SK-N-SH (cell line): ENCODE measurements around the gene OPCML. TPM values are rescaled to one million over a fixed set of nuclear protein-coding genes. Genes with fewer than 3 reads are reported as not detected.

Experiments used
- CTCF ChIA-PET: fragments of 300-600, 350-600 bp; formaldehyde crosslinking; extraction: SDS; loops from one replicate; lab custom pipeline; 2021; lab: Yijun Ruan, JAX
- POLR2A ChIA-PET: fragments of 350-600 bp; sonication (Branson Sonifier 250); formaldehyde crosslinking; extraction: SDS; loops from one replicate; lab custom pipeline; 2020; ENCODE audit warnings: antibody characterized with exemption, inconsistent platforms; lab: Yijun Ruan, JAX
- DNase-seq: peaks from one replicate; pipeline ENCODE4 v3.0.0; 2012
- H2AFZ ChIP-seq: fragments of 200-600 bp; sonication (generic); 2 replicates; pipeline ENCODE4 v1.8.1; 2016; ENCODE audit warnings: antibody characterized with exemption, mild to moderate bottlenecking, low read depth
- H3F3A ChIP-seq: fragments of 200-600 bp; sonication (generic); replicated peaks from 2 replicates; pipeline ENCODE3; 2016; ENCODE audit warnings: antibody characterized with exemption, mild to moderate bottlenecking; ENCODE audit not compliant: insufficient read depth
- H3K27ac ChIP-seq, 2 experiments: fragments of 200-500 bp in 1 of 2; fragments of 200-600 bp in 1 of 2; sonication (Bioruptor generic) in 1 of 2; sonication (generic), shearing (Covaris generic) in 1 of 2; 2 replicates each; pipeline versions ENCODE4 v1.5.1 to v1.6.1; 2014 to 2016; ENCODE audit warnings: low read depth in 2 of 2, inconsistent platforms in 1 of 2, low read length in 1 of 2, mild to moderate bottlenecking in 1 of 2, mixed read lengths in 1 of 2
- H3K27me3 ChIP-seq: fragments of 200-600 bp; sonication (generic), shearing (Covaris generic); 2 replicates; pipeline ENCODE4 v1.6.1; 2016; ENCODE audit warnings: mixed run types; ENCODE audit not compliant: insufficient read depth
- H3K36me3 ChIP-seq, 2 experiments: fragments of 200-500 bp in 1 of 2; fragments of 200-600 bp in 1 of 2; sonication (Bioruptor generic) in 1 of 2; sonication (generic) in 1 of 2; replicated peaks in 1 of 2; 2 replicates each; pipeline versions ENCODE3 to v1.5.1; 2014 to 2016; ENCODE audit warnings: low read length in 1 of 2, mild to moderate bottlenecking in 1 of 2; ENCODE audit not compliant: insufficient read depth in 2 of 2, control insufficient read depth in 1 of 2
- H3K4me1 ChIP-seq, 2 experiments: fragments of 200-500 bp in 1 of 2; fragments of 200-600 bp in 1 of 2; sonication (Bioruptor generic) in 1 of 2; sonication (generic), shearing (Covaris generic) in 1 of 2; 2 replicates each; pipeline versions ENCODE4 v1.5.1 to v1.6.1; 2014 to 2016; ENCODE audit warnings: low read depth in 1 of 2, low read length in 1 of 2, mixed run types in 1 of 2; ENCODE audit not compliant: insufficient read depth in 2 of 2, control insufficient read depth in 1 of 2
- H3K4me2 ChIP-seq: fragments of 200-600 bp; sonication (generic), shearing (Covaris generic); 2 replicates; pipeline ENCODE4 v1.6.1; 2017; ENCODE audit warnings: mixed run types
- H3K4me3 ChIP-seq, 2 experiments: fragments of 200-500 bp in 1 of 2; fragments of 200-600 bp in 1 of 2; sonication (Bioruptor generic) in 1 of 2; sonication (generic), shearing (Covaris generic) in 1 of 2; 2 replicates each; pipeline versions ENCODE4 v1.5.1 to v1.8.1; 2014 to 2016; ENCODE audit warnings: low read depth in 2 of 2, inconsistent platforms in 1 of 2, low read length in 1 of 2, mild to moderate bottlenecking in 1 of 2, mixed read lengths in 1 of 2, moderate library complexity in 1 of 2
- H3K79me2 ChIP-seq: fragments of 200-600 bp; sonication (generic); 2 replicates; pipeline ENCODE4 v1.8.1; 2017; ENCODE audit warnings: mild to moderate bottlenecking; ENCODE audit not compliant: insufficient read depth
- H3K9ac ChIP-seq: fragments of 200-600 bp; sonication (generic); 2 replicates; pipeline ENCODE4 v1.6.1; 2017; ENCODE audit warnings: mixed run types
- H3K9me2 ChIP-seq: fragments of 200-600 bp; sonication (generic); 2 replicates; pipeline ENCODE4 v1.6.1; 2017; ENCODE audit warnings: mixed run types
- H3K9me3 ChIP-seq: fragments of 200-600 bp; sonication (generic); 2 replicates; pipeline ENCODE4 v1.6.1; 2017; ENCODE audit warnings: mixed run types, mild to moderate bottlenecking, moderate library complexity
- H4K20me1 ChIP-seq: fragments of 200-600 bp; sonication (generic); 2 replicates; pipeline ENCODE4 v1.6.1; 2017; ENCODE audit warnings: mild to moderate bottlenecking, mixed run types; ENCODE audit not compliant: insufficient read depth
- CHD2 ChIP-seq: fragments of 150-350 bp; IDR thresholded peaks from 2 replicates; pipeline ENCODE4 v1.6.1; 2018; ENCODE audit warnings: low read length; ENCODE audit not compliant: partially characterized antibody
- ELF1 ChIP-seq: IDR thresholded peaks from 2 replicates; pipeline ENCODE4 v1.4.0; 2012
- EP300 ChIP-seq, 2 experiments: IDR thresholded peaks; 2 replicates each; pipeline versions ENCODE4 v1.4.0 to v1.6.1; 2012; ENCODE audit warnings: borderline replicate concordance in 1 of 2, low read depth in 1 of 2, low read length in 1 of 2
- EZH2phosphoT487 ChIP-seq: fragments of 200-600 bp; sonication (generic); IDR thresholded peaks from 2 replicates; pipeline ENCODE4 v1.6.1; 2017; ENCODE audit warnings: low read depth, mixed run types, mild to moderate bottlenecking, antibody characterized with exemption, moderate library complexity, borderline replicate concordance
- FOXJ3 ChIP-seq: sonication (generic); formaldehyde crosslinking; IDR thresholded peaks from 2 replicates; pipeline ENCODE4 v1.5.1; 2020; ENCODE audit warnings: mild to moderate bottlenecking, missing genetic modification reagents
- GATA2 ChIP-seq: sonication (generic); formaldehyde crosslinking; IDR thresholded peaks from 2 replicates; pipeline ENCODE4 v1.5.0; 2020; ENCODE audit warnings: mild to moderate bottlenecking, missing genetic modification reagents
- IRF3 ChIP-seq: fragments of 150-350 bp; IDR thresholded peaks from 2 replicates; pipeline ENCODE4 v1.6.1; 2016; ENCODE audit warnings: mild to moderate bottlenecking, low read depth, low read length
- MEF2A ChIP-seq: IDR thresholded peaks from 2 replicates; pipeline ENCODE4 v1.4.0; 2012; ENCODE audit warnings: low read depth, borderline replicate concordance
- NRF1 ChIP-seq: IDR thresholded peaks from 2 replicates; pipeline ENCODE4 v1.6.1; 2012; ENCODE audit warnings: low read depth, mild to moderate bottlenecking, low read length
- RAD21 ChIP-seq: IDR thresholded peaks from 2 replicates; pipeline ENCODE4 v1.6.1; 2012; ENCODE audit warnings: mild to moderate bottlenecking, low read length
- RCOR1 ChIP-seq: fragments of 150-350 bp; IDR thresholded peaks from 2 replicates; pipeline ENCODE4 v1.6.1; 2017; ENCODE audit warnings: antibody characterized with exemption, low read length
- TEAD4 ChIP-seq: IDR thresholded peaks from 2 replicates; pipeline ENCODE4 v1.4.0; 2012; ENCODE audit warnings: mild to moderate bottlenecking, borderline replicate concordance; ENCODE audit not compliant: insufficient read depth
- YY1 ChIP-seq: IDR thresholded peaks from 2 replicates; pipeline ENCODE4 v1.4.0; 2012; ENCODE audit warnings: low read depth, mild to moderate bottlenecking
- WGBS: methylation state at CpG from one replicate; pipeline ENCODE4 v1.1.6; 2017; ENCODE audit warnings: low lambda C conversion rate; 5-methylcytosine and 5-hydroxymethylcytosine counted together
- polyA plus RNA-seq, 3 experiments: library from polyadenylated mRNA; depleted of rRNA; stranded (reverse); fragments of >200 nt; gene quantifications; 2 replicates each; pipeline ENCODE4 v1.2.3, GENCODE V29; 2012
- TF ChIP-seq, protein P1 (sequence below): fragments of 200-600 bp; sonication (generic); IDR thresholded peaks from 2 replicates; pipeline ENCODE4 v1.6.1; 2017; ENCODE audit warnings: antibody characterized with exemption, mild to moderate bottlenecking, moderate library complexity
- TF ChIP-seq, protein P2 (sequence below): IDR thresholded peaks from 2 replicates; pipeline ENCODE4 v1.4.0; 2012; ENCODE audit warnings: low read depth
- TF ChIP-seq, protein P3 (sequence below): IDR thresholded peaks from 2 replicates; pipeline ENCODE4 v1.4.0; 2012; ENCODE audit warnings: low read depth, borderline replicate concordance
- TF ChIP-seq, protein P4 (sequence below): IDR thresholded peaks from 2 replicates; pipeline ENCODE4 v1.4.0; 2012; ENCODE audit warnings: low read depth, borderline replicate concordance

Gene OPCML
- polyA plus RNA-seq, 1 of the 3 experiments (the other 2 are of a cell fraction), result not detected

DNA sequence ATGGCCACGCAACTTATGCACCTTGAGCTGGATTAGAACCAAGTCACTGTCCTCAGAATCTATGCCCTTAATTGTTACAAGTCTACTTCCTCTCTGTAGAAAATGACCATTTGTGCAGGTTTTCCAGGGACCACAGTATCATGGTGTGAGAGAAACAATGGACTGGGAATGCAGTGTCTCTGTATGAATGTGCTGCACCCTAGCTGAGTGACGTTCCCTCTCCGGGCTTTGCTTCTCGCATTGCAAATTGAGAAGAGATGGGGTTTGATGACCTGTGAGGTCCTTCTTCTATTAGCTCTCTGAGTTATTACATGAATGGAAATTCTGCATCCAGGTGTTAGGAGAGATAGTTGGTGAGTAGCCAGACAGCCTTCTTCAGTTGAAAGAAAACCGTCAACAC lies 1109.6 kb downstream of the OPCML start:
- POLR2A ChIA-PET, result interaction anchor here (0.7 kb wide), 1 partner anchor 355 kb away, joined by 3 read pairs; no protein-coding TSS in a partner anchor
- no peak for DNase-seq
- 49% methylated on average over 5 of the region's 5 CpGs for WGBS
- Histone ChIP-seq H3F3A (no peaks in the 10 kb centered on the region), H3K36me3 (no peaks in the 10 kb centered on the region), H3K4me2 (no peak overlapping the region), H3K9me2 (no peaks in the 10 kb centered on the region), H3K4me1 (no peaks in the 10 kb centered on the region; a peak in 1 of 4 replicates), H3K79me2 (no peaks in the 10 kb centered on the region), H3K27ac (no peak overlapping the region), H3K4me3 (no peak overlapping the region), H3K27me3 (no peaks in the 10 kb centered on the region), H2AFZ (no peak overlapping the region), H3K9me3 (no peaks in the 10 kb centered on the region), H3K9ac (no peak overlapping the region), H4K20me1 (no peaks in the 10 kb centered on the region)
- CTCF ChIA-PET, result interaction anchor here (1.3 kb wide), 1 partner anchor 296 kb away, joined by 3 read pairs; no protein-coding TSS in a partner anchor
- no peak for TF ChIP-seq MEF2A
- TF ChIP-seq, protein P1, sequence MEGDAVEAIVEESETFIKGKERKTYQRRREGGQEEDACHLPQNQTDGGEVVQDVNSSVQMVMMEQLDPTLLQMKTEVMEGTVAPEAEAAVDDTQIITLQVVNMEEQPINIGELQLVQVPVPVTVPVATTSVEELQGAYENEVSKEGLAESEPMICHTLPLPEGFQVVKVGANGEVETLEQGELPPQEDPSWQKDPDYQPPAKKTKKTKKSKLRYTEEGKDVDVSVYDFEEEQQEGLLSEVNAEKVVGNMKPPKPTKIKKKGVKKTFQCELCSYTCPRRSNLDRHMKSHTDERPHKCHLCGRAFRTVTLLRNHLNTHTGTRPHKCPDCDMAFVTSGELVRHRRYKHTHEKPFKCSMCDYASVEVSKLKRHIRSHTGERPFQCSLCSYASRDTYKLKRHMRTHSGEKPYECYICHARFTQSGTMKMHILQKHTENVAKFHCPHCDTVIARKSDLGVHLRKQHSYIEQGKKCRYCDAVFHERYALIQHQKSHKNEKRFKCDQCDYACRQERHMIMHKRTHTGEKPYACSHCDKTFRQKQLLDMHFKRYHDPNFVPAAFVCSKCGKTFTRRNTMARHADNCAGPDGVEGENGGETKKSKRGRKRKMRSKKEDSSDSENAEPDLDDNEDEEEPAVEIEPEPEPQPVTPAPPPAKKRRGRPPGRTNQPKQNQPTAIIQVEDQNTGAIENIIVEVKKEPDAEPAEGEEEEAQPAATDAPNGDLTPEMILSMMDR, result no peak
- no peak for TF ChIP-seq EP300 (IDR thresholded peaks at IDR 0.05; ENCODE audit: borderline replicate concordance in 1 of 2, low read depth in 1 of 2, low read length in 1 of 2)
- TF ChIP-seq RCOR1, result no peak
- TF ChIP-seq FOXJ3, result no peak
- TF ChIP-seq IRF3, result no peak
- no peak for TF ChIP-seq TEAD4
- no peak for TF ChIP-seq RAD21
- TF ChIP-seq, protein P2, sequence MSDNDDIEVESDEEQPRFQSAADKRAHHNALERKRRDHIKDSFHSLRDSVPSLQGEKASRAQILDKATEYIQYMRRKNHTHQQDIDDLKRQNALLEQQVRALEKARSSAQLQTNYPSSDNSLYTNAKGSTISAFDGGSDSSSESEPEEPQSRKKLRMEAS, result no peak
- TF ChIP-seq YY1, result no peak
- TF ChIP-seq, protein P3, sequence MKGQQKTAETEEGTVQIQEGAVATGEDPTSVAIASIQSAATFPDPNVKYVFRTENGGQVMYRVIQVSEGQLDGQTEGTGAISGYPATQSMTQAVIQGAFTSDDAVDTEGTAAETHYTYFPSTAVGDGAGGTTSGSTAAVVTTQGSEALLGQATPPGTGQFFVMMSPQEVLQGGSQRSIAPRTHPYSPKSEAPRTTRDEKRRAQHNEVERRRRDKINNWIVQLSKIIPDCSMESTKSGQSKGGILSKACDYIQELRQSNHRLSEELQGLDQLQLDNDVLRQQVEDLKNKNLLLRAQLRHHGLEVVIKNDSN, result no peak

GRCh38 chr11:132421555-132421954 lies 1110.7 kb downstream of the OPCML start:
- H3K4me2 ChIP-seq, result no peak overlapping the region
- no peaks in the 10 kb centered on the region for H4K20me1 ChIP-seq
- H3K9me3 ChIP-seq, result no peaks in the 10 kb centered on the region
- H2AFZ ChIP-seq, result no peak overlapping the region
- no peaks in the 10 kb centered on the region for H3F3A ChIP-seq
- no peaks in the 10 kb centered on the region for H3K27me3 ChIP-seq
- H3K36me3 ChIP-seq, result no peaks in the 10 kb centered on the region
- no peak overlapping the region for H3K4me3 ChIP-seq
- CTCF ChIA-PET, result interaction anchor here (1.3 to 1.8 kb wide), 2 partner anchors 19 to 295 kb away, joined by 3 to 4 read pairs; no protein-coding TSS in a partner anchor
- no peak for DNase-seq
- no peaks in the 10 kb centered on the region; a peak in 1 of 4 replicates for H3K4me1 ChIP-seq
- no peaks in the 10 kb centered on the region for H3K9me2 ChIP-seq
- no peak overlapping the region for H3K27ac ChIP-seq
- no peaks in the 10 kb centered on the region for H3K79me2 ChIP-seq
- TF ChIP-seq FOXJ3, result no peak
- TF ChIP-seq, protein P4, sequence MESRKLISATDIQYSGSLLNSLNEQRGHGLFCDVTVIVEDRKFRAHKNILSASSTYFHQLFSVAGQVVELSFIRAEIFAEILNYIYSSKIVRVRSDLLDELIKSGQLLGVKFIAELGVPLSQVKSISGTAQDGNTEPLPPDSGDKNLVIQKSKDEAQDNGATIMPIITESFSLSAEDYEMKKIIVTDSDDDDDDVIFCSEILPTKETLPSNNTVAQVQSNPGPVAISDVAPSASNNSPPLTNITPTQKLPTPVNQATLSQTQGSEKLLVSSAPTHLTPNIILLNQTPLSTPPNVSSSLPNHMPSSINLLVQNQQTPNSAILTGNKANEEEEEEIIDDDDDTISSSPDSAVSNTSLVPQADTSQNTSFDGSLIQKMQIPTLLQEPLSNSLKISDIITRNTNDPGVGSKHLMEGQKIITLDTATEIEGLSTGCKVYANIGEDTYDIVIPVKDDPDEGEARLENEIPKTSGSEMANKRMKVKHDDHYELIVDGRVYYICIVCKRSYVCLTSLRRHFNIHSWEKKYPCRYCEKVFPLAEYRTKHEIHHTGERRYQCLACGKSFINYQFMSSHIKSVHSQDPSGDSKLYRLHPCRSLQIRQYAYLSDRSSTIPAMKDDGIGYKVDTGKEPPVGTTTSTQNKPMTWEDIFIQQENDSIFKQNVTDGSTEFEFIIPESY, result no peak
- no peak for TF ChIP-seq GATA2 (CRISPR knock-in tag)
- no peak for TF ChIP-seq ELF1
- TF ChIP-seq EZH2phosphoT487, result no peak
- TF ChIP-seq NRF1, result no peak
- no peak for TF ChIP-seq CHD2
- TF ChIP-seq, all 33 proteins: peak for 0
- 32% methylated on average over 2 of the region's 2 CpGs for WGBS
- H3K9ac ChIP-seq, result no peak overlapping the region
- POLR2A ChIA-PET, result no interaction called here
